ENCODE data around the gene APOL1.
A peak's percentile ranks its signal among the peaks of the same experiment; 100 is the strongest.
"Not testable (repeated sequence)": the region's sequence is repeated elsewhere in the genome, so short reads cannot be mapped to it uniquely, and the experiment has no call there.

Gene APOL1

GRCh38 chr22:36225333-36225922 is 27.5 kb upstream of the APOL1 start:
- DNase-seq (ENCODE audit: low read depth): no peak

GRCh38 chr22:36226189-36226588 is 26.7 kb upstream of the APOL1 start:
- no peak for DNase-seq (ENCODE audit: low read depth)

GRCh38 chr22:36227396-36227795 is 25.5 kb upstream of the APOL1 start:
- no peak for DNase-seq (ENCODE audit: low read depth)

DNA sequence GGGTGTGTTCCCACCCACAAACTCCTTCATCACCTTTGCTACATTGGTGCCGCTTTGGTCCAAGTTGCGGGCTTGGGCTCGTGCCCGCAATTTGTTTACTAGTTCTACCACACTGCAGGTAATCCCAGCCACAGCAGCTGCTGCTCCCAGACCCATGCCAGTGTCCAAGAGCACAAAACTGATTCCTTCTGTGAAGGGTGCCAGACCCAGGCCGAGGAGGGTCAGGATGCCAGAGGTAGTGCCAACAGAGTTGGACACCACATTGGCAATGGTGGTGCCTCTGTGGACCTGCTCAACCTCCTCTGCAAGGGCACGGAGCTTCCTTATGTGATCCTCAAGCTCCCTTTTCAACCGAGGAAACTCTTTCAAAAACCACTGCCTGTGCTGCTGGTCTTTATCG is 25.1 kb upstream of the APOL1 start:
- no peak for DNase-seq (ENCODE audit: low read depth)

DNA sequence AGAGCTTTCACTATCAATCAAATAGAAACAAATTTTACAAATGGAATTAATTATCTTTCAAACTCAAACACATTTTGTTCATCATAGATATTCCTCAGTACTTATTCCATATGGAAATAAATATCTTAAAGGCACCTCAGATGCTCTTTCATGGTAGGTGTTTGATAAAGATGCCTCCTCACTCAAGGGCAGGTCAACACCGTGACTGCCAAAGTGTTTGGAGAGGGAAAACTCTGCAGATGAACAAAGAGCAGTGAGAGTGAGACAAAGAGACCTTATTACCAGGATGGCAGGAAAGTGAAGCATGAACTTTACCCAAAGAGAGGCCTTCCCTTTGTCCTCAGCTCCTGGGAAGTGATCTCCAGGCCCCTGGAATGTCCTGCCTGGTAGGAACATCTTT is 24.6 kb upstream of the APOL1 start:
- not testable (repeated sequence) for DNase-seq (ENCODE audit: low read depth)

DNA sequence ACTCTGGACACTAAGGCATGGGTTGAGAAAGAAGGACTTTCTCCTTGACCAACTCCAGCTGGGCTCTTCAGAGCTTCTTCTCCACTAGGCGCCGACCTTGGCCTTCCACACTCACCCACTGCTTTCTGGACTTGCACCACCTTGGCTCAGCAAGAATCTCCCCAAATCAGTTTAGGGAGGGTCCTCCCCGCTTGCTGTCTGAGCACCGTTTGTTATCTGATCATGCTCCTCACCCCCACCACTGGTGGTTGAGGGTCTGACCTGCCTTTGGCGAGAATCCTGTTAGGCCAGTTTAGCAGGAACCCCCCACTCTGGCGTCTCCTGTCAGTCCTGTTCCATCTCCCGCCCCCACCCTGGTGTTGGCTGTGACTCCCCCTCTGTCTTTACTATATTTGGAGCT is 24.0 kb upstream of the APOL1 start:
- DNase-seq (ENCODE audit: low read depth): no peak

GRCh38 chr22:36229649-36230048 is 23.3 kb upstream of the APOL1 start:
- DNase-seq (ENCODE audit: low read depth): not testable (repeated sequence)

- not testable (repeated sequence) for DNase-seq (ENCODE audit: low read depth)
Observed at GRCh38 chr22:36231051-36231450, 21.9 kb upstream of the APOL1 start.

- DNase-seq (ENCODE audit: low read depth): no peak
Observed at GRCh38 chr22:36232715-36233401, 20.1 kb upstream of the APOL1 start.

DNA sequence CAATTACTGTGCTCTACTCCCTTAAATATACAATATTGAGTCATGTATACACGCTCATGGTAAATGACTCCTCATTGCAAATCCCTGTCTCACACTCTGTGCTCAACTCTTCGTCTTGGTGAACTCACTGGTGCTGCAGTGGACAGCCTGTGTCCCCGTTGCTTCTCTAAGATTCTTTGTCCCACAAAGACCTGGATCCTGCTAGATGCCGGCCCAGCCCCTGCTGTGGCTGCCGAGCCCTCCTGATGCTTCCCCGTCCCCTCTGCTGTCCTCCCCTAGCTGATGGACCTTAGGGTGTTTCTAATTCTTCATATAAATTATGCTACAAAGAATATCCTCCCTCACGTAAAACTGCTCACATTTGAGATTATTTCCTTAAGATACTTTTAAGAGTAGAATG is 19.1 kb upstream of the APOL1 start:
- DNase-seq (ENCODE audit: low read depth): no peak

- DNase-seq (ENCODE audit: low read depth): no peak
Observed at GRCh38 chr22:36234213-36234612, 18.7 kb upstream of the APOL1 start.

DNA sequence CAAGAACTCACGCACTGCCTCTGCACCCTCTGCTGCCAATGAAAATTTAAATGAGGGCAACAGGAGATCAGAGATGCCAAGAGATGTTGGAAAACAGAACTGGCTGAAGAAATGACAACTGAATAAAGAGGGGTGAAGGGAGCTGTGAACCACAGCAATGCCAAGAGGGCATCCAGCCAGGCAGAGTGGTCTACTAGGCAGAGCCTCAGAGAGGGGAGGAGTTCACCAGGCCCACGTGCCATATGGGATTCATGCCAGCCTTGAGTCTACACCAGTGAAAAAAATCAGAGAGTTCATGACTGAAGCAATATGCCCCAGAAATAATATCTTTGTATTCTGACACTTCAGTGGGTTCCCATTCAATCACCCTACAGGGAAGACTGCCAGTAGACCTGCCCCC is 18.0 kb upstream of the APOL1 start:
- no peak for DNase-seq (ENCODE audit: low read depth)

GRCh38 chr22:36235585-36235984 is 17.3 kb upstream of the APOL1 start:
- DNase-seq (ENCODE audit: low read depth): no peak

DNA sequence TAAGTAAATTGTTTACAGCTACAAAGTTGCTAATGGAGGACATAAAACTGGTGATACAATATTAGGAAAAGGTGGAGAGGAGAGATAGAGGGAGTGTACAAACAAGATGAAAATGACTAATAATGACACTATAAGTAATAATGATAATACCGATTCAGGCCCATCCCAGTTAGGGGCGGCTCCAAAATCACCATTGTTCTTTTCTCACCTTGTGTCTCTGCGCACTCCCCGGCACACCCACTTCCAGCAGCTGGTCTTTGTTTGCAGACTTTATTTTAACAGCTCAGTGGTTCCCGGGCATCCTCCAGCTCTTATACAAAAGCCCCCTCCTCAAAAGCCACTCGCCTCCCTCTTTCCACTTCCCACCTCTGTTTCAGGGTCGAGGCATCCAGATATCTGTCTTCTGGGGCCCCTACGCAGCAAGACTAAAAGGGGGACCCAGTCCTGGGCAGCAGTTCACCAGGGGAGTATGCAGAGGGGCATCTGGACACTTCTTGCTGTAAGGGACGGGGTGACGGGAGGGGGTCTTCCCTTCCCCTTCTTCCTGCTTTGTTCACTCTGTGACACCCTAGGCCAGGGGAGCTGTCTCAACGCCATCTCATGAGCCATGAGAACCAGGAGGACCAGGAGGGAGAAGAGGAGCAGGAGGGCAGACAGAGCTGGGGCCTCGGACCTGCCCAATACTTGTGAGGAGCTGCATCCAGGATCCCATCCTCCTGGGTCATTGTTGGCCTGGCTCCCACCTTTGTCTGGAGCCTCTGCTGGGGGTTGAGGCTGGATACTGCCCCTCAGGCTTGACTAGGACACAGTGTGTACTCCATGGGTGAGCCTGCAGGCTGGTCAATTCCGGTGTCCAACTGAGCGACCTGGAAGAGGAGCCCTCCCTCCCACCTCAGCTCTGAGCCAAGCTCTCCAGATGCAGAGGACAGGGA is 16.3 kb upstream of the APOL1 start:
- DNase-seq (ENCODE audit: low read depth): no peak

GRCh38 chr22:36237462-36238372 is 15.2 kb upstream of the APOL1 start:
- no peak for DNase-seq (ENCODE audit: low read depth)

GRCh38 chr22:36238373-36239149 is 14.4 kb upstream of the APOL1 start:
- DNase-seq (ENCODE audit: low read depth): no peak

GRCh38 chr22:36239150-36239400 is 13.9 kb upstream of the APOL1 start:
- DNase-seq (ENCODE audit: low read depth): no peak

GRCh38 chr22:36239401-36240171 is 13.3 kb upstream of the APOL1 start, which contains the start of gene APOL2:
Gene APOL2, minus strand, starts transcription at chr22:36239527. Its CDS starts 6,365 bp downstream, at chr22:36233162.
- peak; percentile 80 for DNase-seq (ENCODE audit: low read depth)

- no peak for DNase-seq (ENCODE audit: low read depth)
Observed at GRCh38 chr22:36243986-36244385, 8.9 kb upstream of the APOL1 start.
